NCI-H146 treated with DMSO at 0.1 percent for 48 hours (cell line): ENCODE results near the gene PYGO1.
A peak's percentile ranks its signal among the peaks of the same experiment; 100 is the strongest.
"Not testable (repeated sequence)": the region's sequence is repeated elsewhere in the genome, so short reads cannot be mapped to it uniquely, and the experiment has no call there.

ENCODE experiments used
- DNase-seq: peaks from one replicate; lab custom pipeline; 2025; ENCODE audit not compliant: unreplicated experiment; lab: John Stamatoyannopoulos, UW

The PYGO1 gene

GRCh38 chr15:55513152-55513551, 75.0 kb downstream of the PYGO1 start:
- no peak for DNase-seq

- no peak for DNase-seq
These were observed 80.6 kb downstream of the PYGO1 start for GRCh38 chr15:55507567-55507966.

- DNase-seq = not testable (repeated sequence)
These were observed 82.7 kb downstream of the PYGO1 start for GRCh38 chr15:55505407-55505806.

- no peak for DNase-seq
These were observed 89.0 kb downstream of the PYGO1 start for GRCh38 chr15:55499151-55499550.

GRCh38 chr15:55498109-55498938, 89.8 kb downstream of the PYGO1 start:
- DNase-seq = peak; percentile 55

GRCh38 chr15:55496716-55497115, 91.4 kb downstream of the PYGO1 start:
- DNase-seq = no peak

GRCh38 chr15:55494931-55495330, 93.2 kb downstream of the PYGO1 start:
- DNase-seq = no peak

- not testable (repeated sequence) for DNase-seq
These were observed 99.1 kb downstream of the PYGO1 start for GRCh38 chr15:55488952-55489600.
